ENCODE results near the gene TRIO. TPM values are rescaled to one million over a fixed set of nuclear protein-coding genes. Genes with fewer than 3 reads are reported as not detected.
A peak's percentile ranks its signal among the peaks of the same experiment; 100 is the strongest.

TRIO gene
- total and polyA plus RNA-seq, 12 donors = 26.2 to 85.2 (median 61.9) TPM

DNA sequence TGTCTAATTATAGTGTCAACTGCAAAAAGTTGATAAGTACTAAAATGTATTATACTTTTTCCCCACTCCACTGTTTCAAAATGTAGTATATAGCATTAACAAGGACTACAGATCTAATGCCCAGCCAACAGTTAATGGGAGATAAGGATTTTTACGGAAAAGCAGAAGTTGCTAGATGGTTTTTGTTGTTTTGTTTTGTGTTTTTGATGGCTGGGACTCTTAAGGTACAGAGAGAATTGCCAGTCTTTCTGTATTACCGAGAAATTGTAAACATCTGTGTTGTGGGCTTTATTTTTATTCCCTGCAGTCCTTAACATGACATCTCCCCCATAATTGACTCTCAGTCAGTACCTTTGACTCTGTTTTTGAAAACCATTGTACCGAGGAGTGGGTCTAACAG is 44.0 kb downstream of the TRIO start:
- intact Hi-C loops (cut with DNase I) = loop anchor here in 4 of 10 donors (5.0 kb wide), 1 partner anchor 40 kb away; no protein-coding TSS in a partner anchor
- 66 to 69% methylated on average over 3 of the region's 3 CpGs for WGBS, 2 donors
- Histone ChIP-seq H3K27me3 (no peaks in the 10 kb centered on the region), H3K9me3 (no peaks in the 10 kb centered on the region), H3K4me3 (no peak overlapping the region), H3K36me3 (no peaks in the 10 kb centered on the region), H3K4me1 (peaks cover 32 to 100% (median 86%) of the 10 kb centered on the region in 9 donors), H3K27ac (peak overlapping the region in 8 of 10 donors; percentile 0 to 79 (median 40))
- ATAC-seq = no peak
- TF ChIP-seq CTCF (IDR thresholded peaks at IDR 0.05) = no peak
- DNase-seq = no peak

DNA sequence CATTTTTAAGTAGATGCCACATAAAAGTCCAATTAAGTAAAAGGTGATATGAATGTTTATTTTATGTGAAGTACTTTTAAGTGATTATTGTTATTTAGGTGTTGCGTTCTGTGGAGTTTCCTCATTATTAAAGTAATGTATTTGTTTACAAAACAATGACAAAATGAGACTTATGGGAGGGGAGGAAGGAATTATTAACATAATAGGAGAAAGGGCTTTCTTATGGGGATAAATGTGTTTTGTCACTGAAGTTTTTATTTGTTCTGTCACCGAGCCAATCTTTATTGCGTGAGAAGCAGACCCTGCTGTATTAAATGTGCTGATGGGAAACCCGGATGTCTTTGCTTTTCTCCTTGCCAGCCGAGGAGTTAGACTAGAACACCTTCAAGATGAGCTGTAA is 44.5 kb downstream of the TRIO start:
- H3K36me3 ChIP-seq = no peaks in the 10 kb centered on the region
- peaks cover 28 to 98% (median 81%) of the 10 kb centered on the region in 9 donors for H3K4me1 ChIP-seq
- peak overlapping the region in 7 of 10 donors; percentile 0 to 79 (median 54) for H3K27ac ChIP-seq
- no peak for TF ChIP-seq CTCF (IDR thresholded peaks at IDR 0.05)
- 58 to 67% methylated on average over 5 of the region's 5 CpGs for WGBS, 2 donors
- ATAC-seq (no peak), DNase-seq (no peak)
- intact Hi-C loops (cut with DNase I) = loop anchor here in 4 of 10 donors (5.0 kb wide), 1 partner anchor 40 kb away; no protein-coding TSS in a partner anchor
- H3K9me3 ChIP-seq = no peaks in the 10 kb centered on the region
- no peaks in the 10 kb centered on the region for H3K27me3 ChIP-seq
- H3K4me3 ChIP-seq = no peak overlapping the region

- ATAC-seq = no peak
- no peaks in the 10 kb centered on the region for H3K36me3 ChIP-seq
- DNase-seq = no peak
- H3K27ac ChIP-seq = no peak overlapping the region
- H3K9me3 ChIP-seq = no peaks in the 10 kb centered on the region
- H3K4me3 ChIP-seq = no peak overlapping the region
- no peak for TF ChIP-seq CTCF (IDR thresholded peaks at IDR 0.05)
- intact Hi-C loops (cut with DNase I) = loop anchor here in 4 of 10 donors (5.0 kb wide), 1 partner anchor 41 kb away; no protein-coding TSS in a partner anchor
- H3K27me3 ChIP-seq = no peaks in the 10 kb centered on the region
- peaks cover 20 to 98% (median 81%) of the 10 kb centered on the region in 9 donors for H3K4me1 ChIP-seq
- 95 to 97% methylated on average over 4 of the region's 4 CpGs for WGBS, 2 donors
Observed at GRCh38 chr5:14188778-14189177, 45.6 kb downstream of the TRIO start.

DNA sequence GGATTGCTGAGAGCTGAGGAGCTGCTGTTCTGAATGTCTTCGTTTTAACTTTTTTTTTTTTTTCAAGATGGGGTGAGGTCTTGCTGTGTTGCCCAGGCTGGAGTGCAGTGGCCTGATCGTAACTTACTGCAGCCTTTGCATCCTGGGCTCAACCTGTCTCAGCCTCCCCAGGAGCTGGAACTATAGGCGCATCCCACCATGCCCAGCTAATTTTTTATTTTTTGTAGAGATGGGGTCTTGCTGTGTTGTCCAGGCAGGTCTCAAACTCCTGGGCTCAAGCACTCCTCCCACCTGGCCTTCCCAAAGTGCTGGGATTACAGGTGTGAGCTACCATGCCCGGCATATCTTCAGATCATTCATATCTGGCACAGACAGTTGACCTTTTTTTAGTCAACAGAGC is 46.5 kb downstream of the TRIO start:
- H3K36me3 ChIP-seq = no peaks in the 10 kb centered on the region
- ATAC-seq (peak in 1 of 8 donors; percentile 7), DNase-seq (no peak)
- 81 to 83% methylated on average over 4 of the region's 4 CpGs for WGBS, 2 donors
- H3K4me1 ChIP-seq = peaks cover 15 to 97% (median 81%) of the 10 kb centered on the region in 9 donors
- H3K27ac ChIP-seq = peak overlapping the region in 8 of 10 donors; percentile 31 to 75 (median 64)
- no peaks in the 10 kb centered on the region for H3K9me3 ChIP-seq
- H3K4me3 ChIP-seq = no peak overlapping the region
- no peaks in the 10 kb centered on the region for H3K27me3 ChIP-seq
- no peak for TF ChIP-seq CTCF (IDR thresholded peaks at IDR 0.05)
- intact Hi-C loops (cut with DNase I) = loop anchor here in 4 of 10 donors (5.0 kb wide), 1 partner anchor 42 kb away; no protein-coding TSS in a partner anchor

Measured in heart right ventricle (tissue), 16 donors.